GM19351 (cell line): ENCODE data around the gene PRKCSH.
A peak's percentile ranks its signal among the peaks of the same experiment; 100 is the strongest.
"Not testable (repeated sequence)": the region's sequence is repeated elsewhere in the genome, so short reads cannot be mapped to it uniquely, and the experiment has no call there.

ENCODE experiments used
- ATAC-seq: cut with Tn5 transposase; IDR thresholded peaks from one replicate; pipeline ENCODE4 v1.9.1; 2021; ENCODE audit warnings: mild to moderate bottlenecking, moderate library complexity; ENCODE audit not compliant: unreplicated experiment

Gene PRKCSH

GRCh38 chr19:11435057-11435832, at the start of gene PRKCSH, which contains the start of gene ODAD3:
Gene PRKCSH (plus strand): TSS chr19:11435635. CDS start chr19:11436118, 483 bp downstream.
Gene ODAD3 (minus strand): TSS chr19:11435121. CDS start chr19:11435016, 105 bp downstream.
- peak; percentile 89 for ATAC-seq

DNA sequence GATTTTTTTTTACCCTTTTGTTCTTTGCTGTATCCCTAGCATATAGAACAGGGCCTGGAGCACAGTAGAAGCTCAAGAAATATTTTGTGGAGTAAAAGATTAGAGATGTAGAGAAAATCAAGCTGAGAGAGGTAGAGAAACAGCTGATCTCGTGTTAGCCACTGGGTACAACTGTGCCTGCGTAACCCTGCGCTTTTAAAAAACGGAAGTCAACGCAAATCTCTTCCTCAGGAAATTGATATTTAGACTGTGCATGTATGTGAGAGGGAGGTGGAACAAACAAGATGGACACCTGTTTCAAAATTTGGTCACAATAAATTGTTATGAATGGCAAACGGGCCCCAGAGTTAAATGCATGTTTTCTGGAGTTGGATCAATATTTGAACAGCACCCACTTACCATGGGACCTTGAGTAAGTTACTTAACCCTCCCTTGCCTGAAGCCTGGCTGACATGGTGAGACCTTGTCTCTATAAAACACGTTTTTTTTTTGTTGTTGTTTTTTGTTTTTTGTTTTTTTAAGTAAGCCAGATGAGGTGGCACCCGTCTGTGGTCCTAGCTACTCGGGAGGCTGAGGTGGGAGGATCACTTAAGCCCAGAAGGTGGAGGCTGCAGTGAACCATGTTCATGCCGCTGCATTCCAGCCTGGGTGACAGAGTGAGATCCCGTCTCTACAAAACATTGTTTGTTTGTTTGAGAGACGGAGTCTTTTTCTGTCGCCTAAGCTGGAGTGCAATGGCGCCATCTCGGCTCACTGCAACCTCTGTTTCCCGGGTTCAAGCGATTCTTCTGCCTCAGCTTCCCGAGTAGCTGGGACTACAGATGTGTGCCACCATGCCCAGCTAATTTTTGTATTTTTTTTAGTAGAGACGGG, 48.0 kb upstream of the PRKCSH start:
- ATAC-seq: no peak

DNA sequence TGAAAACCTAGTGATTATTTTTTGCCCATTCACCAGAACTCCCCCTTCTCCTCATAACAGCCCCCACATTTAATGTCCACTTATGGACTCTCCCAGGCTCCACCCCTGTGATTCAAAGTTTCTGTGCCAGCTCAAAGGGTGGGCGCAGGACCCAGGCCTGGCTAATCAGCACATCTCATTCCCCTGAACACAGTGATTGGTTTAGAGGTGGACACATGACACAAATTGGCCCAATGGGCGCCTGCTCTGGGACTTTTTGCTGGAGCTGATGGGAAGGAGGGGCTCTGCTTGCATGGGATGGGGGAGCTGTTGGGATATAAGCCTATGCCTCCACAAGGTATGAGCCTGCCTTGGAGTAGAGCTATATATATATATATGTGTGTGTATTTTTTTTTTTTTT, 45.1 kb upstream of the PRKCSH start:
- no peak for ATAC-seq

- ATAC-seq: no peak
Measured at GRCh38 chr19:11390933-11391680, 44.3 kb upstream of the PRKCSH start.

DNA sequence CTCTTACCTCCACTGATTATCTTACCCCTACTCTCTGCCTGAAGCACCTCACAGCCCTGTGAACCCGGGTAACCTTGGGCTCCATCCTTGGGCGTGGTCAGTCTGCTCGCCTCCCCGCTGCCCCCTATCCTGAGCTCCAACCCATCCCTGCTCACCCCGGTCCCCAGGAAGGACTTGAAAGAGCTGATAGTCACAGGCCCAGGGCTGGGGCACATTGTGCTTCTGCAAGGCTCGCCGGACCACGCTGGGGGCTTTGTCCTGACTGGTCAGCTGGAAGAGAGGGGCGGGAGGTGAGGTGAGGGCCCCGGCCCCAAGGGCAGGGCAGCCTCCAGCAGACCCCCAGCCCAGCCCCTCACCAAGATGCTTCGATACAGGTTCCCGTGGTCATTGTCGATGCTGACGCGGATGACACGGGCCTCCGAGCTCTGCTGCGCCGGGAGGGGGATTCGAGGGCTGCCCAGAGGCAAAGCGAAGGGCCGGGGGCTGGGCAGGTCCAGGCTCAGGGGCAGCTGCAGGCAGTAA, 38.3 kb upstream of the PRKCSH start:
- no peak for ATAC-seq

DNA sequence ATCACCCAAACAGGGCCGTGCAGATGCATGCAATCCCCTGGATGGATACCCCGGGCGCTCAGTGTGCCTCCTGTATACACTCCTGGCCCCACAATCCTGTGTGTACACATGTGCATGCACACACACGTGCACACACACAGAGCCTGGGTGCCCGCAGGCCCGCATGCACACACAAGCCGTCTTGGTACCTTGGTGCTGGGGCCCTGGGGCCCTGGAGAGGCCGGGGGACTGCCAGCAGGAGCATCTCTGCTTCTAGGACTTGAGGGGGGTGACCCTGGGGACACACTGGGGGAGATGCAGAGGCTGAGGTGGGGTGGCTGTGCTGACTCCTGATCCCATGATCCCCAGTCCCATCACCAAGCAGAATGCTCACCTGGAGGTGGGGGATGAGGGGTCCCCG, 35.8 kb upstream of the PRKCSH start:
- ATAC-seq: no peak

GRCh38 chr19:11400798-11401197, 34.6 kb upstream of the PRKCSH start:
- ATAC-seq: no peak

- no peak for ATAC-seq
Measured at GRCh38 chr19:11401808-11402543, 33.5 kb upstream of the PRKCSH start.

DNA sequence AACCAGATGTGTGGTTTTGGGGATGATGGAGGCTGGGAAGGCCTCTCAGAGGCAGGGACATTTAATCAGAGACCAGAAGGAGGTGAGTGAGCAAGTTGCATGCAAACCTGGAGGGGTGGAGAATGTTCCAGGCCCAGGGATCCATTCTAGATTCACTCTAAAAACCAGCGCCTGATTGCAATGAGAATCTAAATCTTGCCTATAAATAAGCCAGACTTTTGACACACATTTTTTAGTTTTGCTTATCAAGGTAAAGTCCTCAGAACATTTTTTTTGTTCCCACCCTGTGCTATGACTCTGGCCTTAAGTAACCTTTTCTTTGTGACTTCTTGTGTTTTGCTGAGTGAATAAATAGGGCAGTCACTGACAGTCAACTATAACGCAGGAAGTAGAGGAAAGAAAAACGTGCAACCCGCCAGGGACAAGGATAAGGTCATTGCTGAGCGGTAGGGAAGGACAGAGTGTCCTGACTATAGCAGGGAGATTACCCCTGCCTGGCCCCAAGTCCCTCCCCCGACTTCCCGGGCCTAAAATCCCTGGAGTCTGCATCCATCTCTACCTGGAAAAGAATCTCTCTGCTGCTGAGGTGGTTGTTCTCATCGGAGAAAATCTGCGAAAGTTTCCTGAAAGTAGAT, 30.7 kb upstream of the PRKCSH start:
- no peak for ATAC-seq

DNA sequence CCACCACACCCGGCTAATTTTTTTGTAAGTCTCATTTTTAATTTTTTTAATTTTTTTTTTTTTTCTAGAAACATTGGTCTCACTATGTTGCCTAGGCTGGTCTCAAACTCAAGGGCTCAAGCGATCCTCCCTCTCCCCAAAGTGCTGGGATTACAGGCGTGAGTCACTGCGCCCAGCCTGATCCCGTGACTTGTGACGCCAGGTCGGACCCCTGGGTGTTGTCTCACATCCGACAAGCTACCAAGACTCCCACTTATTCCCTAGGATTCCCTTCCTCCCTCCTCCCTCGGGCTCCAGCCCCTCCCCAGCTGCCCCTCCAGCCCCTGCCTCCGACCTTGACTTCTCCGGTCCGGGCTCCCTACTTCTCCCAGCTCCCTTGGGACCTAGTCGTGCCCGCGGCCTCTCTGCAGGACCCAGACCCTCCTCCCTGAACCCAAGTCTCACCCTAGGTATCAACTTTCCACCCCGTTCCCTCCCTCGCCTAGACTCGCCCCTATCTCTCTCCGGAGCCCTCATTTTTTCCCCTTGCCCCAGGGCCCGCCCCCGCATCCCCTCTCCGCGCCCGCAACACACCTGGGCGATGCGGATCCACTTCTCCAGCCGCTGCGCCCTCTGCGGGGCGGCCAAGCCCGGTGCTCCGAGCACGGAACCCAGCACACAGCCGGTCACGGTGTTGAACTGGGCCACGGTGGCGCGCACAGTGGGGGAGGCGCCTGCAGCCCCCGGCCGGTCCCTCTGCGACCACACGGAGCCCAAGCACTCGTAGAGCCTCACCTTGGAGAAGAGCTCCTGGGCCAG, 29.4 kb upstream of the PRKCSH start:
- no peak for ATAC-seq

DNA sequence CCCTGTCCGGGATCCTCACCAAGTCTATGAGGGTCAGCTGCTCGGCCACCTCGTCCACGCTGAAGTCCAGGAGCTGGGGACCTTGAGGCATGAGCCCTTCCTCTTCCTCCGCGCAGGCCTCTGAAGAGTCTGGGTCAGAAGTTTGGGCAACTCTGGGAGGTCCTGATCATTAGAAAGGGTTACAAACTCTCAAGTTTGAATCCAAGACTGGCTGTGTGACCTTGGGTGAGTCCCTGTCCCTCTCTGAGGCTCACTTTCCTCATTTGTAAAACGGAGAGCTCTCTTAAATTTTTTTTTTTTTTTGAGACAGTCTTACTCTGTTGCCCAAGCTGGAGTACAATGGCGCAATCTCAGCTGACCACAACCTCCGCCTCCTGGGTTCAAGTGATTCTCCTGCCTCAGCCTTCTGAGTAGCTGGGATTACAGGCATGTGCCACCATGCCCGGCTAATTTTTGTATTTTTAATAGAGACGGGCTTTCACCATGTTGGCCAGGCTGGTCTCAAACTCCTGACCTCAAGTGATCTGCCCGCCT, 28.7 kb upstream of the PRKCSH start:
- ATAC-seq: not testable (repeated sequence)

GRCh38 chr19:11408591-11408990, 26.8 kb upstream of the PRKCSH start:
- no peak for ATAC-seq

DNA sequence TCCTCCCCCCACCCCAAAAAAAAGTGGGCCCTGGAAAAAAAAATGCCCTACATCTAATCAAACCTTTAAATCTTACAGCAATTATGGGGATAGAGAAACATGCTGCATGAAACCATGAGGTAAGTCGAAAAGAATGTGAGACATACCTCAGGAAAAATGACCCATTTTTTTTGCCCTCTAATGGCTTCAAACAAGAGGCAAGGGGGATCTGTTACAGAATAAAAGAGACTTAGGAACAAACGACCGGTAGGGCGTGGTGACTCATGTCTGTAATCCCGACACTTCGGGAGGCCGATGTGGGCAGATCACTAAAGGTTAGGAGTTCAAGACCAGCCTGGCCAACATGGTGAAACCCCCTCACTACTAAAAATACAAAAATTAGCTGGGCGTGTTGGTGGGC, 24.8 kb upstream of the PRKCSH start:
- ATAC-seq: no peak

DNA sequence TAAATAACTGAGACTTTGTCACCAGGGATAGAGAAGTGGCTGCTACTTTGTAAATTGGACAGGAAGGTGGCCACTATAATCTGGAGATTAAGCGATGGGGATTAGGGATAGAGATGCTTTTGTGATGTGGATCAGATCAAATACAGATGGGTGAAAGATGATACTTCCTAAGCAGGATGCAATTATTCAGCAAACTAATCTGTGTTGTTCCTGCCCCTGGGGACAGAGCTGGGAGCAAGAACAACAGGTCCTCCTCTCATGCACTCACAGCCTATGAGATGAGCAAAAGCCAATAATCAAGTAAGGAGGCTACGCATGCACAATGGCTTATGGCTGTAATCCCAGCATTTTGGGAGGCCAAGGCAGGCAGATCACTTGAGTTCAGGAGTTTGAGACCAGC, 20.9 kb upstream of the PRKCSH start:
- ATAC-seq: no peak

GRCh38 chr19:11416346-11417052, 18.9 kb upstream of the PRKCSH start:
- ATAC-seq: no peak

GRCh38 chr19:11418094-11418548, 17.3 kb upstream of the PRKCSH start:
- ATAC-seq: no peak

GRCh38 chr19:11418549-11419506, 16.6 kb upstream of the PRKCSH start, which contains the start of gene RGL3:
Gene RGL3 (minus strand): TSS chr19:11419314. CDS start chr19:11419278, 36 bp downstream.
- ATAC-seq: no peak
